Suppressor macrophage (primary cell): ENCODE data around the gene IGSF21.

Source experiments
- DNase-seq, 4 experiments: peaks; one replicate each; pipeline ENCODE4 v3.0.0-alpha.2; 2020 to 2022

IGSF21 gene

DNA sequence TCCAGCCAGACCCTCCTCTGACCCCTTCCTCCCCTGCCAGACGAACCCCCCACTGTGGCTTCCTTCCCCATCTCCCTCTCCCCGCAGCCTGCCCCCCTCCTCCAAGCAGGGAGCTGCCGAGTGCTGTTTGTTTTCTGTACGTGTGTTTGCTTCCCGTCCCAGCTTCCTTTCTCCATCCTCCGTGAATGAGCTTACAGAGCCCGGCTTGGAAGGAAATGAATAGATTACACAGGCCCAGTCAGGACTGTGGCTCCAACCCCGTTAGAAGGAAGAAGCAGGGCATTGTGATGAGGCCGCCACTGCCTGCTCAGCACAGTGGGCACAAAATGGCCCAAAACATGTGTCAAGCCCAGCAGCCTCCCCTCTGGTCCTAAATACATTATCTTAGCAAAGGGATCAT is 123.2 kb downstream of the IGSF21 start:
- DNase-seq: no peak

DNA sequence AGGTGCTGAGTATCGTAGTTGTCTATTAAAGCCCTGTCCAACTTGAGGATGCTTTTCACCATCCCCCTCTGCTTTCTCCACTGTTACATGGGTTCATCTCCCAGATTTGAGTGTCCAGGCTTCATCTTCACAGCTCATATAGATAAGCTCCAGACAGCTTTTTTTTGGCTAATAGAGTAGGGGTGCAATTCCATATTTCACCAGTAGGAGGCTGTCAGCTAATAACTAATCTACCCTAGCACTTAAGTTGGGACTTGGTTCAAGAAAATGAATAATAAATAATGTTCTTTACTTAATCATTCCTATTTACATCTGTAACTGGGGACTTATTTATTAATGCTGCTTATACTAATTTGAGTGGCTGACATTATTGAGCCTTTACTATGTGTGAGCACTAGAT is 124.5 kb downstream of the IGSF21 start:
- DNase-seq: peak in 1 of 4 experiments; percentile 11

DNA sequence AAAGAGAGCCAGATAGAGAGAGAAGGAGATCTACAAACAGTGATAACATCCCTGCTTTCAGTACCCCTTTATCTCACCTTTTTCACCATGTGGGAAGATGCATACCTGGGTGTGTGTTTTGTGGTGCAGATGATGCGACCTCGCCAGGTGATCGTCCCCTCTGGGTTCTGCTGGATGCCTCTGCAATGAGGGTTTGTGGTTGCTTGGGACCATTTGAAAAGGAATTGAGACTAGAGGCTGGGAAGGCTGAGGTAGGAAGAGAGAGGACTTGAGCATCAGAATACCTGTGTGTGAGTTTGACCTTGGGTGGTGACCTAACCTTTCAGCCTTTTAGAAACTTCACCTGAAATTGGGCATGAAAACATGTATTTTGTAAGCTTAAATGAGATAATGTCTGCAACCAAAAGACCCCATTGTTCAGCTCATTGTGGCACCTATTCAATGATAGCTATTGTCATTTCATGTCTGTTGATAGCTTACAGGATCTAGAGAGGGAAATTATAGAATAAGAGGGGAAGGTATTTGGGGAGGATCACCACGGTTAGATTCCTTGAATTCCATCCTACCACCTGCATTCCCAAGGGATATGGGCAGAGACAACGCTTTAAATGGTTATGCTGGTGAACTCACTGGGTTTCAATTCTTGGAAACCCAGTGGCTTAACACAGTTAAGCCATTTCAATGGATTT is 125.7 kb downstream of the IGSF21 start:
- DNase-seq: no peak

DNA sequence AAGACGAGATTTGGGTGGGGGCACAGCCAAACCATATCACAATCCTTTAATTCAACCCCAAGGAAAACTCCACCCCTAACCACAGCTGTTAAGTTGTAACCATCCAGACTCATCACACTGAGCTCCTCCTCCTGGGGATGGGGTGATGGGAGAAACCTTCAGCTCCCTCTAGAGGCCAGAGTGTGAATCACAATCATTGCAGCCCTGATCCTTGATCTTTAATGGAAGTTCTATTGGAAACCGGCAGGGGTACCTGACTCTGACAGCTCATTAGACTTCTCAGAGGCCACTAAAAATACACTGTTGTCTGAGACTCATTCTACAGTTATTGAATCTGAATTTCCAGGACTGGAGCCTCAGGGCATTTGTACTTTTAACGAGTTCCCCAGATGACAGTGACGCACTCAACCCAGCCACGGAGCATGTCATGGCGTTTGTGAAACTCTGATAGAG is 127.2 kb downstream of the IGSF21 start:
- DNase-seq: peak; percentile 59 to 74 (median 65)

DNA sequence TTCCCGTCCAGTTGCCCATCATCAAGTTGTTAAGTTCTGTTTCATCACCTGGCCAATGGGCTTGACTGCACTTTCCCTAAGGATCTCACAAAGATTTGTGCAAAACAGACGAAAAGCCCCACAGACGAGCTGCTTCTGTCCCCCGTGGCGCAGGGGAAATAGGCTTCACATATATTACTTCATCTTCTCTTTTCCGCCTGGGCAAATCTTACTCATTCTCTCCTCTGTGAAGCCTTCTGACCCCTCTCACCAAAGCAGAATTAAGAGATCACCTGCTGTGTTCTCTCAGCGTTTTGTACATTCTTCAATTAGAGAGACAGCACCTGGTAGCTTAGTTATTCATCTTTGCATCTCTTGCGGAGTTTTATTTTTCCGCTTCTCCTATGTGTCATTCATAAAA is 129.8 kb downstream of the IGSF21 start:
- DNase-seq: no peak

DNA sequence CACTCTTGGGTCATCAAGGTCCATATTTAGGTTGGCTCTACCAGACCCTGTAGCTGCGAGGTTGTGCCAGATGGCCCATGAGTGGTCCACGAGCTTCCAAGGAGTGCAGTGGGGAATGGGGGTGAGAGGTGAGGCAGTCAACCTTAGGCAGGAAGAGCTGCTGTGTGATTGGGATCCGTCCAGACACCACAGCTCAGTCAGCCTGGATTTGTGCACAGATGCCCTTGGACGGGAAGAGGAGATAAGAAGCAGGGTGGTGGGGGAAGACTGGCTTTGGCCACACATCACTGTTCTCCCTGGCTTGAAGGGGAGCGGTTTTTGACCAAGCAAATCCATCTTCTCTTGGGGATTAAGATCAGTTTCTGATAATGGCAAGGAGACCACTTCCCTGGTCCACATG is 130.6 kb downstream of the IGSF21 start:
- no peak for DNase-seq

DNA sequence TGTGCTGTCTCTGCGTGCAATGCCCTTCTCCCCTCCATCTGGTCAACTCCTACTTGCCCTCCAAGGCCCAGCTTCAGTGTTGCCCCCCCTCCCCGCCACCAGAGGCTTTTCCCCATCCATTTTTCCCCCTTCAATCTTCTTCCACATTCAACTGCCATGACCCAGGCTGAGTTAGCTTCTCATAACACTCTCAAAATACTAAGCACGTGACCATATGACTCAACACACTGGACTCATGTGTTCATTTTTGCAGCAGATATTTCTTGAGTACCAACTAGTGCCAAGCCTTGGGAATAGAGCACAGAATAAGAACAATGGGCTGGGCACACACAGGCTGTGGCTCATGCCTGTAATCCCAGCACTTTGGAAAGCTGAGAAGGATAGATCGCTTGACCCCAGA is 132.1 kb downstream of the IGSF21 start:
- DNase-seq: no peak

DNA sequence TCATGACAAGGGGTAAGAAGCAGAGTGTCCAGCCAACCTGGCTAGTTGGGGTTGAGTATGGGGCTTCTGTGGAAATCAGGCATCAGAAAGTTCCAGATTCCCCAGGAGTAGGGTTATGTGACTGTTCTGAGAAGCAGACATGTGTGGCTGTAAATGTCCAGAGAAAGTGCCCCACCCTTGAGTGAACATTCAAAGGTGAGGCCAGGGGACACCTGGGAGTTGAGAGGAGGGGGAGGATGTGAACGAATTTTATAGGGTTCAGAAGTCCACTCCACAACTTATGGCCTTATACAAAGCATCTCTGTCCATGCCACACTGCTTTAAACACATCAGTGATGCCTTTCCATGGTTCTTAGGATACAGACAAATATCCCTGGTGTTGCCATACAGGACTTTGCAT is 133.3 kb downstream of the IGSF21 start:
- DNase-seq: no peak

DNA sequence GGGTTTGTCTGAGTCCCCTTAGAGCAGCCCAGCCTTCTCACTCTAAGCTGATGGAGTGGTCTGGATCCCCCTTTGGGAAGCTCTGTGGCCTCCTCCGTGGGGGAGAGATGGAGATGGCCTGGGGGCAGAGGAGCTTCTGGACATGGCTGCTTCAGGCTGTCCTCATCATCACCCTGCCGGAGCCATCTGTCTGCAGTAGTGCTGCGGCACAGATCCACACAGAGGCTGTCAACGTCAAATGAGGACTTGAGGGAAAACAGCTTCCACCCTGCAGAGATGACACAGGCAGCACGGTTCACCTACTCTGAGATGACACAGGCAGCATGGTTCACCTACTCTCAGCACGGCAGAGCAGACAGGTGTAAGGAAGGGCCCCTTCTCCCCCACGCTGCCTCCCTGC is 134.3 kb downstream of the IGSF21 start:
- no peak for DNase-seq

DNA sequence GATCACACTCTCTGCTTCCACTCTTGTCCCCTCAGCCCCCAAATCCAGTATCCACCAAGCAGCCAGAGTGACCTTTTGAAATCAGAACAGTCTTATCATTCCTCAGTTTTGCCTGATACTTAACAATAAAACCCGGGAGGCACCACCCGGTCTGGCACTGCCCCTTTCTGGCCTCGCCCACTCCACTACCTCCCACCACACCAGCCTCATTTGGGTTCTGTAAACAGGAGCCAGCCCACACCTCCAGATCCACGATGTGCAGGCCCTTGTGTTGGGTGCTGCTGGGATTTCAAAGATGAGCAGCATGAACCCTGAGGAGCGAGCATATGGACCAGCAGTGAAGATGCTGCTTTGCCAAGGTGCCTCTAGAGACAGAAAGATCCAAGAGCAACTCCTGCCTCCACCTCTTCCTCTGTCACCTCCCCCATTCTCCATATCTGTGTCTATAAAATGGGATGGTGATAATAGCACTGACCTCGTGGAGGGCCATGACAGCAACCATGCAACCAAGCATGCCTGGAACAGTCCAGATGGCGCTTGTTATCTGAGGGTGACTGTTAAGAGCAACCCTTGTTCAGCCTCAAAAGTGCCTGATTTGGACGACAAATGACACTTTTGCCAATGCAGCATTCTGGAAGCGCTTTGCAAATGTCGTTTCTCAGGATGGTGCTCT is 136.0 kb downstream of the IGSF21 start:
- no peak for DNase-seq

DNA sequence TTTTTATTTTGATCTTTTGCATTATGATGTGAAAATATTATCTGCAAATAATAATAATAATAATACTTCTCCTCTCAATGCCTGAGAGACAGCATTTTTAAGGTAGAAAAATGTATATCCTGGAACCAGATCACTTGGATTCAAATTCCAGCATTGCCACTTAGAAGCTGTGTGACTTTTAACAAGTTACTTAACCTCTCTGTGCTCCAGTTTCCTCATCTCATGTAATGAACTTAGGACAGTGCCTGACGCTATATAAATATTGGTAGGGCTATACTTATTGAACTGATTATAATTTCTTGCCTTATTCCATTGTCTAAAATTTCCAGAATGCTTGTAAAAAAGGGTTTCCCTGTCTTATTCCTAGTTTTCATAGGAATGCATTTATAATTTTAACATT is 137.2 kb downstream of the IGSF21 start:
- DNase-seq: no peak

DNA sequence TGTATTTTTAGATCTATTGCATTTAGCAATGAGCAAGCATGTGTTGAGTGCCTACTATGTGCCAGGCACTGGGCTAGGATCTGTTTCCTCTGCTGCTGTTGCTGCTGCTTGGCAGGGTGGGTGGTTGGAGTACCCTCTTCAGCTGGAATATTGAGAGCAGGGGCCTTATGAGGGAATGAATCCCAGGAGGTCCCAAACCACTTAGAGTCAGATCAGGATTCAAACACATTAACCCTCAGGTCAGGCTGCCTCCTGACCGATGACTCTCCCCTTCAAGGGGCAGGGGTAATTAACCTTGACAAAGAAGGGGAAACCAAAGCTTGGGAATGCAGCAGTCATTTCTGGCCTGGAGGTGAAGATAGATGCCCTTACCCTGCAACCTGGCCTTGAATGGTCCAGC is 138.0 kb downstream of the IGSF21 start:
- no peak for DNase-seq

DNA sequence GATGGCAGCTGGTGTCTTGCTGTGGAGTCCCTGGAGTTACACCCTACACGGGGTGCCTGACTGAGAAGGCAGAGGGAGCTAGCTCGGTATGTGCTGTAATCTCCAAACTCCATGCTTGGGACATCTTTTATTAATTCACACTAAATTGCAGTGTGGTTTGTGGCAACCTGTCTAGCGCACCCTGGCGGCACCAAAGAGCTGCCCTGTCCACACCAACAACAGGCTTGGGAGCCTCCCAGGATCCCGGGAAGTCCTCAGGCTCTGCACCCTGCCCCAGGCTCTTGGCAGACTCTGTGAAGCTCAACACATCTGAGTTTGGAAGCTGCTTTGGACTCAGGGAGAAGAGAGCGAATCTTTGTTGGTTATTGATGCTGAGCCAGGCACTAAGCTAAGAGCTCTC is 138.9 kb downstream of the IGSF21 start:
- DNase-seq: peak in 1 of 4 experiments; percentile 1

DNA sequence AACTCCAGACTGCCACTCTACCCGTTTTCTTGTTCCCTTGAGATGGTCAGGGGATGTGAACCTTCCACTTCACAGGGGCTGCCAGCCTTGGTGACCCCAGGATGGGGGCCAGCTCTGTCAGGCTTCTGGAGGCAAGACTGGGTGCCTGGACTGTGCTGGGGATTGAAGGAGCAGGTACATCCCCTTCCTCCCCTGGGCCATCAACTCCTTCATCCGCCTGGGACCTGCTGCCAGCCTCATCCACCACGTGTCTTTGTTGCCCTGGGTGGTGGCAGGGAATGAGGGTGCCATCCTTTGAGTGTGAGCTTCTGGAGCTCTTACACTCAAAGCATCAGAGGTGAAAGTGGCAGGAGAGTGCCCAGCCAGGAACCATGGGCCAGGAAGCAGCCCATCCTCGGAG is 139.6 kb downstream of the IGSF21 start:
- no peak for DNase-seq

DNA sequence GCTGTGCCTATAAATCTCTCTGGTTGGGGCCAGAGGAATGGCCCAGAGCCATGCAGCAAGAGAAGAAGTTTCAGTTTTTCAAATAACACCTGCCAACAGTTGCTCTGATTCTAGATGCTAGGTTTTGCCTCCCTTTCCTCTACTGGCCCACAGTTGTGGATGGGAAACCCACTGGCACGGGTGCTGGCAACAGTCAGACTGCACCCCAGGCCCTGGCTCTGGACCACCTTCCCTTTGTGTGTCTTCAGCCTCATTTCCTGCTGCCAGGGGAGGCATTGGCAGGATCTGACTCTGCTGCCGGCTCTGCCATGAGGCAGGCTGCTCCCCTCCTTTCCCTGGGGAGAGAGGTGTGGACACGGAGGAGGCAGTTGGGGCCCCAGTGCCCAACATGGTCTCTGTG is 142.0 kb downstream of the IGSF21 start:
- DNase-seq: no peak

DNA sequence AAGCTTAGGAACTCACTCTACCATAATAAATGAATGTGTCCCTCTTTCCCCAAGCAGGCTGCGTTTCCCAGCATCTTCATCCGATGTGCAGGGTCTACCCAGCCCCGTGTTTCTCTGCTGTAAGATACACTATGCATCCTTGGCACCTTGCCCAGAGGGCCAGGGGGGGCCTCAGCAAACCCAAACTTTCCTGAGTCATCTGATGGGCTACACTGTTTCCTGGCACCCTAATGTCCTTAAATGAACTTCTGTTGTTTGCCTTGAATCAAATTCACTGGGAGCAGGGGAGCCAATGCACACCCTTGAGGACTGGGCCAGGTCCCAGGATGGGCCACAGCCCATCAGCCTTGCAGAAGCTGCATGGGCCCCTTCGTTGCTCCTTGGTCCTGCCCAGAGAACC is 145.5 kb downstream of the IGSF21 start:
- DNase-seq: no peak

DNA sequence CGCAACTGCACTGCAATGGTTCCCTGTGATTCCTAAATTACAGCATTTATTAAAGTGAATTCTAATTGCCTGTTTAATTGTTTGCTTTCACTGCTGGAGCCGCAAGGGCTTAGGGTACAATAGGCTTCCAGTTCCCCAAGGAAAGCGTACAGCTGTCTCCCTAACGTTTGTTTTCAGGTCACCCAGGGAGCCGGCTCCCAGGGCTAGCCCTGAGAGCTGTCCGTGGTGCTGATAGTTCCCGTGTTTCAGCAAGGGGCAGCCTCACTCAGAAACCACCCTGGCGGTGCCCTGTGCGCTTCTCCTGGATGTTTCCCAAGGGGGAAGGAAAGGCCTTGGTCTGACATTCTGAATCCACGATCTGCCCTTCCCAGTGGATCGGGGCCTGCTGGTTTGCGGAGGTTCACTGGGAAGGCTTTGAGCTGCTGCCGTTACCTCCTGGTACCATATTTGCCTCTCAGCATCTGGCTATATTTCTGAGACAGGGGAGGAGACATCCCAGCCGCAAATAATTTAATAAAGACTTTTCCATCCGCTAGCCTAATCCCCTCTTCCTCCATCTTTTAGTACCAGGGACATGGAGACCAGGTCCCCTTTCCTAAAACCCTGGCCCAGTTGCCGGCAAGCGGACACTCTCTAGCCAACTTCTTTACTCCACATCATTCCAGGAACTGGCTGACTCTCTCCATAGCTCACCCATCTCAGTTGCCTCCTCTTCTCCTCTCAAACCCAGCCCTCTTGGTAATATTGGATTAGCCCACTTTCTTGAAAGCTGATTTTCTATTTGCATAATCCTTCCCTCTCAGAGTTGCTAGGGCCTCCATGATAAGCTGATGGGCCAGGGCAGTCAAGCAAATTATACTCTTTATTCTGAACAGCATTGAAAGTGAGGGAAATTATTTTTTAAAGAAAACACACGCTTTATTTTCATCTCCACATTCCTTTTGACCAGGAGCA is 149.0 kb downstream of the IGSF21 start:
- DNase-seq: peak; percentile 27 to 66 (median 44)

DNA sequence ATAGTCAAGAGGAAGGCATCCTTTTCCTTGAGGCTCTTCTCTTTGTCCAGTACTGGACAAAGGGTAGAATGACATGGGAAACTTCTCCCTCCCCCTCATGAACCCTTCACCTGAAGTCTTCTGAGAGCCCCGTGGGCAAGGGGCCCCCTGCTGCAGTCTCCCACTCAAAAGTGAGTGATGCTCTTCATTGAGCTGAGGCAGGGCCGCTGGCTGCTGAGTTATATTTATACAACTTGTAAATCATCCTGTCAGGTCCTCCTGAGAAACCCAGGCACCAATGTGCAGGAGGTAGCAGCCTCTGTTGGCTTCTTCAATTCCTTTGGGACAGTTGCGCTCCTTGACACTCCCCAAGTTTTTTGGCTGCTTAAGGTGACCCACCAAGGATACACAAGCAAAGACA is 150.2 kb downstream of the IGSF21 start:
- no peak for DNase-seq

DNA sequence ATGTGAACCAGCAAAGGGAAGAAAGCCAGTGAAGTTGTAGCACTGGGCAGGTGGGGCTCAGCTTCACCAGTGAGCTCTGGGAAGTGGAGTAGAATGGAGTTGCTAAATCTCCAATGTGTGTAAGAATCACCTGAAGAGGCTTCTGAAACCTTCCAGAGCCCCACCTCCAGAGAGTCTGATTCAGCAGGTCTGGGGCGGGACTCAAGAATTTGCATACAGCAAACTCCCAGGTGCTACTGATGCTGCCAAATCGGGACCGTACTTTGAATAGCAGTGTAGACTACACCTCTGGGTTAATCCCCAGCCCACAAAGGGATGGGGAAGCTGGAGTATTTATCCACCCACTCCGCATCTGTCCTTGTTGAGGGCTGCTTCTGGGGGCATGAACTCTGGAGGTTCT is 154.3 kb downstream of the IGSF21 start:
- no peak for DNase-seq

DNA sequence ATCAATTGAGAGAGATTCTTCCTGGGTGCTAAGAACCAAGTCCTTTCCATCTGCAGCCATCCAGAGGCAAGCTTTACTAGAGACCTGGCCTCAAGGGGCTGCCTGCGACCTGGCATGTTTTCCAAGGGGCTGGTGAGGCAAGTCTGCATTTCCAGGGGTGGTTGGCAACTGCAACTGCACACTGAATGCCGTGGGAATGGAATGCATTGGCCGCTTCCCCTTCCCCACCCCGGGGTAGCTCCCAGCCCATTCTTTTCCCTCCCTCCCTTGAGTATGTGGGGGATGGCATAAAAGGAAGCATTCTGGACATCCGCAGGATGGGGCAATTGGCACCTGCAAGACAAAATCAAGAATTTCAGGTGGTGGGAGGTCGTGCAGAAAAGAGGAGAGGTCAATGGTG is 155.1 kb downstream of the IGSF21 start:
- no peak for DNase-seq

DNA sequence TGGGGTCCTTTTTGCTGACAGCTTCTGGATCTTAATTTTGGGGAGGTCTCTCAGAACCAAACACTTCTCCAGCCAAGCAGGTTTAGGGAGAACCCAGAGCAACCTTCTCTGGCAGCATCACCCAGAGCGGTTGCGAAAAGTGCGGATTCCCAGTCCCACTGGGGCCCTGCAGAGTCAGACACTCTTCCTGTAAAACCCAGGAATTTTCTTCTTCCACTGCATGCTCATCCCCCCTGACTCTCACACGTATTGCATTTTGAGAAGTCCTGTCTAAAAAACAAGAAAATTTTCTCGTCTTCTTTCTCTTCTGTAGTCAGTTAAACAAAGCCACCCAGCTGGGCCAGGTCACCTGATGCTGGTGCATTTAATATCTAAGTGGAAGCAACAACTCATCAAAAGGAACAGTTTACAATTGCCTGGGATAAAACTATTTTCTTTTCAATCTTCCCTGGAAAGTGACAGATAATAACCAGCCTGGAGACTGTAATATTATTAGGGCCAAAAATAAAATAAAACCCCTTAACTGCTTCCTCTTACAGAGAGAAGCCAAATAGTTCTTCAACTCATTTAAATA is 156.0 kb downstream of the IGSF21 start:
- no peak for DNase-seq

DNA sequence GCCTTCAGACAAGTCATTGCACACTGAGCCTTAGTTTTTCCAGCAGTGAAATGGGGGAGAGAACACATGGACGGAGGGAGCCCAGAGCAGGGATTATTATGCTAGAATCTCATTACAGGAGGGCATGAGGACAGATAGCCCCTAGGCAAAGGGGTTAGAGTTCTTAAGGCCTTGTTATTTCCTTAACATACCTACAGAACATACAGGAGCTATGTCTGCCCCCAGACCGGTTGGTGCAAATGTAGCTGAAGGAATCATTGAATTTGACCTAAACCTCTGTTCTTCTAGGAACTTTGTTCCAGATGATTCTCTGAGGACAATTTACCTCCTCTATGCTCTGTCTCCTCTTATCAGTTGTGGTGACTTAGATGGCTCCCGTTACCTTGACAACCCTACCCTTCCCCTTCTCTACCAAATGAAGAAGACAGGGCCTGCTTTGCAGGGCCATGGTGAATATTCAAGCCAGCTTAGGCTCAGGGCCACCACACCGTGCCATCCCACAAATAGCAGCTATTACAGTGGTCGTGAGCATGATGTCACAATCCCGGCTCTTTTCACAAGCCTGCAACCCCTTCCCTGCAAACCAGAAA is 156.9 kb downstream of the IGSF21 start:
- no peak for DNase-seq

DNA sequence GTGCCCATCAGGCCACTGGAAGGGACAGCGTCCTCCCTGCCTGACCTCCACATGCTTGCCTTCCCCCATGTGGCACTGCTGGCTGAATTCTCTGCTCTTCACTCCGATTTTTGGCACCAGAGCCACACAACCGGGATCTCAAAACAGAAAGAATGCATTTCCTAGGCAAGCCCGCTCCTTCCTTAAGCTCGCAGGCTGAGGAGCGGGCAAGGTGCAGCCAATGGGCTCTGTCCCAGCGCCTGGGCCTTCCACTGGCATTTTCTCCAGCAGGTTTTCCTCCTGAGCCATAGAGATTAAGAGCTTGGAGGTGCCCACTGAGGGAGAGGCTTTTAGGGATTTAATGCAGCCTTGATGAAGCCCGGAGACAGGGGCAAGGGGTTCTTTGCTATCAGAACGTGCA is 158.0 kb downstream of the IGSF21 start:
- DNase-seq: no peak
